ENCODE results near the gene TFB1M. TPM values are rescaled to one million over a fixed set of nuclear protein-coding genes. Genes with fewer than 3 reads are reported as not detected.

TFB1M gene
- total and polyA plus RNA-seq, 9 of the 15 experiments (the other 6 are each of a cell fraction or from before 2014, with no cell fraction given): 34.6 to 145 (median 40.4) TPM

GRCh38 chr6:155303361-155303870, 10.9 kb downstream of the TFB1M start:
- Histone ChIP-seq H3K9ac (ENCODE audit: insufficient read depth in 1 of 2, low read depth in 2 of 2, low read length in 2 of 2) (no peak overlapping the region), H2AFZ (ENCODE audit: low read depth, low read length) (no peak overlapping the region), H3K4me2 (ENCODE audit: insufficient read depth, low read length) (no peak overlapping the region), H3K9me1 (ENCODE audit: control insufficient read depth, insufficient read depth, low read length) (peaks cover 3% of the 10 kb centered on the region), H3K9me3 (replicated peaks; ENCODE audit: control insufficient read depth, insufficient read depth, low read depth, low read length) (no peaks in the 10 kb centered on the region), H3K4me1 (replicated peaks in 1 of 2; ENCODE audit: control insufficient read depth in 2 of 2, insufficient read depth in 2 of 2, low read length in 2 of 2) (no peaks in the 10 kb centered on the region), H3K79me2 (ENCODE audit: control insufficient read depth, insufficient read depth, low read length) (peaks cover 5% of the 10 kb centered on the region; the same call in 1 of the 3 replicates), H3K4me3 (no peak overlapping the region), H4K20me1 (replicated peaks; ENCODE audit: control insufficient read depth, insufficient read depth, low read length) (no peaks in the 10 kb centered on the region), H3K27ac (ENCODE audit: extremely low read depth, low read depth, low read length) (no peak overlapping the region), H3K36me3 (ENCODE audit: control insufficient read depth, insufficient read depth, low read length) (peaks cover 79% of the 10 kb centered on the region), H3K27me3 (ENCODE audit: control insufficient read depth in 2 of 2, insufficient read depth in 2 of 2, low read length in 2 of 2) (no peaks in the 10 kb centered on the region)
- DNase-seq (ENCODE audit: extremely low read depth in 1 of 4, low spot score in 3 of 4) (no peak), FAIRE-seq (no peak), ATAC-seq (no peak)
- in situ Hi-C loops (cut with MboI) (loop anchor here (25.0 kb wide), 1 partner anchor 1884 kb away; no protein-coding TSS in a partner anchor), intact Hi-C loops (cut with micrococcal nuclease) (no loop called here)
- ChIA-PET CTCF (ENCODE audit: low intra/inter-chr PET ratio) (no interaction called here), POLR2A (interaction anchor here (0.6 to 1.5 kb wide), 2 partner anchors 11 kb away, joined by 3 to 6 read pairs; no protein-coding TSS in a partner anchor)
- WGBS (ENCODE audit: insufficient coverage, low coverage, missing lambda C conversion rate): 86% methylated on average over 4 of the region's 4 CpGs
- no TSS peak for BruUV-seq (replicated peaks)
- TF ChIP-seq CEBPG (CRISPR knock-in tag; IDR thresholded peaks at IDR 0.05): no peak
- 0 out of 4 replicates have a peak, but pooled peaks of 1 of the 2 experiments have one; percentile 11 for TF ChIP-seq CEBPG (tag; conservative IDR thresholded peaks at IDR 0.05 in 1 of 2, IDR thresholded peaks at IDR 0.05 in 1 of 2)
- TF ChIP-seq KAT2B (IDR thresholded peaks at IDR 0.05; ENCODE audit: low read depth, low read length): no peak
- no peak for TF ChIP-seq MEF2D (tag; conservative IDR thresholded peaks at IDR 0.05; ENCODE audit: low read depth)

- Histone ChIP-seq H3K4me1 (replicated peaks in 1 of 2; ENCODE audit: control insufficient read depth in 2 of 2, insufficient read depth in 2 of 2, low read length in 2 of 2) (no peaks in the 10 kb centered on the region), H3K79me2 (ENCODE audit: control insufficient read depth, insufficient read depth, low read length) (peaks cover 5% of the 10 kb centered on the region; the same call in 1 of the 3 replicates), H3K27me3 (ENCODE audit: control insufficient read depth in 2 of 2, insufficient read depth in 2 of 2, low read length in 2 of 2) (no peaks in the 10 kb centered on the region), H4K20me1 (replicated peaks; ENCODE audit: control insufficient read depth, insufficient read depth, low read length) (no peaks in the 10 kb centered on the region), H3K4me3 (no peak overlapping the region), H3K36me3 (ENCODE audit: control insufficient read depth, insufficient read depth, low read length) (peaks cover 78% of the 10 kb centered on the region), H3K9me3 (replicated peaks; ENCODE audit: control insufficient read depth, insufficient read depth, low read depth, low read length) (no peaks in the 10 kb centered on the region), H3K9me1 (ENCODE audit: control insufficient read depth, insufficient read depth, low read length) (peaks cover 3% of the 10 kb centered on the region), H3K9ac (ENCODE audit: insufficient read depth in 1 of 2, low read depth in 2 of 2, low read length in 2 of 2) (no peak overlapping the region), H2AFZ (ENCODE audit: low read depth, low read length) (no peak overlapping the region), H3K4me2 (ENCODE audit: insufficient read depth, low read length) (no peak overlapping the region), H3K27ac (ENCODE audit: extremely low read depth, low read depth, low read length) (no peak overlapping the region)
- no TSS peak for BruUV-seq (replicated peaks)
- intact Hi-C loops (cut with micrococcal nuclease): no loop called here
- 98% methylated on average over 2 of the region's 2 CpGs for whole genome bisulfite sequencing (ENCODE audit: insufficient coverage, low coverage, missing lambda C conversion rate)
- POLR2A ChIA-PET: interaction anchor here (0.6 kb wide), 1 partner anchor 1685 kb away, joined by 3 read pairs; no protein-coding TSS in a partner anchor
- in situ Hi-C loops (cut with MboI): loop anchor here (25.0 kb wide), 1 partner anchor 1885 kb away; no protein-coding TSS in a partner anchor
- no peak for FAIRE-seq
- no peak for ATAC-seq
- CTCF ChIA-PET (ENCODE audit: low intra/inter-chr PET ratio): no interaction called here
- DNase-seq (ENCODE audit: extremely low read depth in 1 of 4, low spot score in 3 of 4): no peak
- TF ChIP-seq ZEB2 (IDR thresholded peaks at IDR 0.05): no peak
- TF ChIP-seq SMAD3 (CRISPR knock-in tag; conservative IDR thresholded peaks at IDR 0.05): no peak
- no peak for TF ChIP-seq KLF13 (tag; IDR thresholded peaks at IDR 0.05; ENCODE audit: borderline replicate concordance, low read depth)
- TF ChIP-seq BRD9 (IDR thresholded peaks at IDR 0.05; ENCODE audit: low read depth, partially characterized antibody): no peak
- TF ChIP-seq MTA1 (IDR thresholded peaks at IDR 0.05; ENCODE audit: borderline replicate concordance): no peak
- TF ChIP-seq MECOM (CRISPR knock-in tag; IDR thresholded peaks at IDR 0.05): no peak
- TF ChIP-seq ZBTB7A (IDR thresholded peaks at IDR 0.05; ENCODE audit: borderline replicate concordance, control insufficient read depth, low read depth, low read length): no peak
- TF ChIP-seq SOX6 (IDR thresholded peaks at IDR 0.05): no peak
- TF ChIP-seq DDX20 (tag; IDR thresholded peaks at IDR 0.05; ENCODE audit: low read depth): no peak
- no peak for TF ChIP-seq WHSC1 (IDR thresholded peaks at IDR 0.05; ENCODE audit: low read length)
- no peak for TF ChIP-seq NUFIP1 (IDR thresholded peaks at IDR 0.05; ENCODE audit: partially characterized antibody)
- TF ChIP-seq ZNF511 (CRISPR knock-in tag; IDR thresholded peaks at IDR 0.05): no peak
- TF ChIP-seq TCF3 (CRISPR knock-in tag; IDR thresholded peaks at IDR 0.05): no peak
Observed at GRCh38 chr6:155301867-155302266, 12.4 kb downstream of the TFB1M start.
